GM18505 (cell line): Measurements from ENCODE around the gene CHD2.

Experiments
- ATAC-seq: cut with Tn5 transposase; IDR thresholded peaks from one replicate; pipeline ENCODE4 v1.9.1; 2021; ENCODE audit not compliant: unreplicated experiment
- POLR2A ChIP-seq: IDR thresholded peaks from 4 replicates; pipeline ENCODE4 v1.6.1; 2011; ENCODE audit warnings: borderline replicate concordance; ENCODE audit not compliant: insufficient read depth, insufficient read length; ENCODE audit errors: extremely low read depth

Gene CHD2

DNA sequence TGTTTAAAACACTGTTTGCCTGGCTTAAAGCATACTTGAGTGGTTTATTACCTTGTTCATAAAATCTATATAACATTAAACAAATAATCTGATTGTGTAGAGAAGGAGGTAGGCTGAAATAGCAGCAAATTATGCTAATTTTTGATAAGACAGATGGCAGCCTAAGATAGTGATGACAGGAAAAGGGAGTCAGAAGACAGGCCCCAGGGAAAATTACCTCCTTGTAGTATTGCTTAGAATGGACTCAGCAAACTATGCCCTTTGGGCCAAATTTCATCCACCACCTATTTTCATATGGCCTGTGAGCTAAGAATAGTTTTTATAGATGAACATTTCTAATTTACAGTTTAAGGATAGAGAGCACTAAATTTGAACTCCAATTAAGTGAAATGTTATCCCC, 37.8 kb downstream of the CHD2 start:
- no peak for ATAC-seq
- no peak for TF ChIP-seq POLR2A

DNA sequence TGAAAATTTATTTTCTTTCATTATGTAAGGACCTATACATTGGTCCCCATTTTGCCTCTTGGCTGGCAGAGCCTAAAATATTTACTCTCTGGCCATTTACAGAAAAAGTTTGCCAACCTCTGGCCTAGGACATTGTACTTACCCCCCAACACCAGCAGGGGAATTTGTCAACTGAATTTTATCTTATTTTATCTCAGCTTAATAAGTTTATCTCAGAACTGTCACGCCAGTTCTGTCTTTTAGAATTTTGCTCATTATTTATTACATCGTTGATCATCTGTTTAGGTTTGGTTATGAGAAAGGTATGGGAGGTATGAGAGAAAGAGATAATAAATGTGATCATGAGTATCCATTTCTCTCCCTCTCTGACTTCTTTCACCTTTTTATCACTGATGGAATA, 38.3 kb downstream of the CHD2 start:
- no peak for TF ChIP-seq POLR2A
- ATAC-seq = no peak

DNA sequence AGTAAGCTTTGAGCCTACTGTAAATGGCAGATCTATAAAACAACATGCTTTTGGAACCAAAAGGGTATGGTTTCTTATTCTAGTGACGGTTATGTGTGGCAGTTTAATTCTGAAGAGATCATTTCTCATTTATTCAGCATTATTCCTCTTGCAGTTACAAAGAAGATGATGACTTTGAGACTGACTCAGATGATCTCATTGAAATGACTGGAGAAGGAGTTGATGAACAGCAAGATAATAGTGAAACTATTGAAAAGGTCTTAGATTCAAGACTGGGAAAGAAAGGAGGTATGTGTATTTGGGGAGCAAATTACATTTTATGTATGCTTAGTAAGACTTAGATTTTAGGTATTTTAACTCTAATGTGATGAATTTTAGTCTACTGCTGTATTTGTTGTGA, 41.5 kb downstream of the CHD2 start:
- ATAC-seq = no peak
- no peak for TF ChIP-seq POLR2A

DNA sequence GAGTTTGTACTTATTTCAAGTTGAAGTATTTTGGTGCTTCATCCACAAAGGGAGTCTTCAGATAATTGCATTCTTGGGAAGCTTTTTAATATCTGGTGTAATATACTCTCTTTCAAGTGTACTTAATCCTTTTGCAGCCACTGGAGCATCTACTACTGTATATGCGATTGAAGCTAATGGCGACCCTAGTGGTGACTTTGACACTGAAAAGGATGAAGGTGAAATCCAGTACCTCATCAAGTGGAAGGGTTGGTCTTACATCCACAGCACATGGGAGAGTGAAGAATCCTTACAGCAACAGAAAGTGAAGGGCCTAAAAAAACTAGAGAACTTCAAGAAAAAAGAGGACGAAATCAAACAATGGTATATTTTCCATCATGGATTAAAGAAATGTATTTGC, 42.6 kb downstream of the CHD2 start:
- no peak for ATAC-seq
- TF ChIP-seq POLR2A = no peak

DNA sequence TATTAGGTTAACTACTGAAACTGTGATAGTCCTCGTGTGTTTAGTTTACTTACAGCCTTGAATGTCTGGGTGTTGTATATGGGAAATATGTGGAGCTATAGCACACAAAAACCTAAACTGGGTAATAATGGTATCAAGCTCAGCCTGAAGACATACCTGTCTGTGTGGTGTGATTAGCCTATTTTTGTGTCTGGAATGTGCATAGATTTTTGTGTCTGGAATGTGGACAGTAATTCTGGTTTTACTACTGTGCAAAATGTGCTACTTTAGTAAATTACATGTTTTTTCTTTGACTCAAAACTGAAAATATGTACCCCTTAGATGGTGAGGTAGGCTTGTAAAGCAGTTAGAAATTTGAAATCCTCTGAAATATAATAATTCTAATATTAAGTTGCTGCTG, 43.5 kb downstream of the CHD2 start:
- ATAC-seq = no peak
- TF ChIP-seq POLR2A = no peak

- ATAC-seq = no peak
- TF ChIP-seq POLR2A = no peak
Observed at GRCh38 chr15:92944946-92945521, 44.9 kb downstream of the CHD2 start.

DNA sequence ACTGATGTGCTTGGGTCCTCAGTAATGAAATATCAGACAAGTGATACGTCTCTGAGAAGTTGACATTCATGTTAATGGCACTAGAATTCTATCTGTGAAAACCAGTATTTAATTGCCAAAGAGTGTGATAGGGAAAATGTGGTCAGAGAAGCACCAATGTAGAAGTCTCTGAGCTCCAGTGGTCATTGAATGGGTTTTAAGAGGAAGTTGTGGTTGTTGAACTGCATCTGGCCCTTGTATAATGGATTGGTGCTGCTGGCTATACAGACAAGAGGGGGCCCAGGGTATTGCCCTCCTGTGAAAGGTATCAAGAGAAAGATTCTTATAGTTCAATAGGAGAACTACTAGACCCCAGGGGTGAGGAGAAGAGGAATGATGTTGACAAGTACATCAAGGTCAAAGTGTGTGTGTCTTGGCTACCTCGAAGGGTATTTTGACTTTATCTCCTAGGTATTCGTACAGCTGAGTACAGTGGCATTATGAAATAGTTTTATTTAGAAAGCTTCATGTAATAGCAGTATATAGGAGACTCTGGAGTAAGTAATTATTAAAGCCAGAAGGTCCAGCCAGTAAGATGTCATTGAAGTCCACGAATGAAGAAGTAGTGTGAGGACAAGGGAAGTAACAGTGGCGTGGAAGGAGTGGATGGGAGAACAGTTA, 47.1 kb downstream of the CHD2 start:
- TF ChIP-seq POLR2A = no peak
- ATAC-seq = no peak

DNA sequence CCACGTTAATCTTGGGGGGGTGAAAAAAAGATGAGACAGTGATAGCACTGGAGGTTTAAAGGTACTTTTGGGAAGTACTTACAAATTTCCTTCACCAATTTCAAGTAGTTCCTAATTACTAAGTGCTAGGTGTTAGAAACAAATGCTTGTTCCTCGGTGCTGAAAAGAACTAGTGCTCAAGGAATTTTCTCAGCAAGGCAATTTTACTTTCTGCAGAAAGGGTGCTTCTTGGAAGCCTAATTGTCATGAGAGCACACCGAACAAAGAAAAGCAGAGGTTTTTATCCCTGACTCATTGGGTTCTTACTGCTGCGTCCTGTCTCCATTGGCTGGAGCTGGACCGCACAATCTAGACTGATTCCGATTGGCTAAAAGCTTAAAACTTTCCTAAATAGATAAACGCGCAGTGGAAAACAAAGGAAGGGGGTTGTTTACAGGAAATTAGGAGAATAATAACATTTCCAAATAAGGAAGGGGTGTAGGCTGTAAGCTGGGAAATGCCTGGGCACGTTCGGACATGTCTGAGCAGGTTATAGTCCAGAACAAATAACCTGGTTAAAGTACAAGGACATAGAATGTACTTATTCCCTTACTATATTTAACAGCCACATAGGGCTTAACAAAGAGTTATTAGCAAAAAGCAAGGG, 49.6 kb downstream of the CHD2 start:
- ATAC-seq = no peak
- no peak for TF ChIP-seq POLR2A

DNA sequence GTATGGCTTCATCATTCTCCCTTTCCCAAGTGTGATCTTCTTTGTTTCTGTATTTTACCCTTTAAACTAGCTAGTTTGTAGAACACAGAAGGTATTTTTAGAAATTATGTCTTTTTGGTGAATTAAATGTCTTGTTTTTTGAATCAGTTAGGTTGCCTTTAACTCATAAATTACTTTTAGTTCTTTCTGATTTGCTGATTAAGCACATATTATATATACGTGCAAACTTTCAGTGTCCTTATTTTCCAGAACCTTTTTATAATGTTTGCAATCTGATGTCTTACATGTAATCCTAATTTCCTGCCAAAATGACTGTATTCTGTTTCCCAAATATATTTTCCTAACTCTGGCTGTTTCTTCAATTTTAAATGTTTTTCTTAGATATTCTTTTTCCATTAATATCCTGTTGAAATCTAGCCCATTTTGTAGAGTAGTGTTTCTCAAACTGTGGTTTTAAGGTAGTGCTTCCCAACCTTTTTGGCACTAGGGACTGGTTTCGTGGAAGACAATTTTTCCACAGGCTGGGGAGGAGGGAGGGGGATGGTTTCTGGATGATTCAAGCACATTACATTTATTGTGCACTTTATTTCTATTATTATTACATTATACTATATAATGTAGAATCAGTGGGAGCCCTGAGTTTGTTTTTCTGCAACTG, 51.8 kb downstream of the CHD2 start:
- TF ChIP-seq POLR2A = no peak
- no peak for ATAC-seq

DNA sequence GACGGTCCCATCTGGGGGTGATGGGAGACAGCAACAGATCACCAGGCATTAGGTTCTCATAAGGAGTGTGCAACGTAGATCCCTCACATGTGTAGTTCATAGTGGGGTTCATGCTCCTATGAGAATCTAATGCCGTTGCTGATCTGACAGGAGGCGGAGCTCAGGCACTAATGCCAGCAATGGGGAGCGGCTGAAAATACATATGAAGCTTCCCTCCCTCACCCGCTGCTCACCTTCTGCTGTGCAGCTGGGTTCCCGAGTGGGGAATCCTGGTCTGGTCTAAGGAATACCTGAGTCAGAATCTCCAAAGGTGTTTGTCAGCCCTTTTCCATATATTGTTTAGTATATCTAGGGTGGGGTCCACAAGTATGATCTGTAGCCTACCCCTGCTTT, 52.3 kb downstream of the CHD2 start:
- no peak for ATAC-seq
- TF ChIP-seq POLR2A = no peak

GRCh38 chr15:92953566-92953965, 53.4 kb downstream of the CHD2 start:
- ATAC-seq = no peak
- TF ChIP-seq POLR2A = no peak

- no peak for TF ChIP-seq POLR2A
- ATAC-seq = no peak
Observed at GRCh38 chr15:92954002-92954401, 53.9 kb downstream of the CHD2 start.

DNA sequence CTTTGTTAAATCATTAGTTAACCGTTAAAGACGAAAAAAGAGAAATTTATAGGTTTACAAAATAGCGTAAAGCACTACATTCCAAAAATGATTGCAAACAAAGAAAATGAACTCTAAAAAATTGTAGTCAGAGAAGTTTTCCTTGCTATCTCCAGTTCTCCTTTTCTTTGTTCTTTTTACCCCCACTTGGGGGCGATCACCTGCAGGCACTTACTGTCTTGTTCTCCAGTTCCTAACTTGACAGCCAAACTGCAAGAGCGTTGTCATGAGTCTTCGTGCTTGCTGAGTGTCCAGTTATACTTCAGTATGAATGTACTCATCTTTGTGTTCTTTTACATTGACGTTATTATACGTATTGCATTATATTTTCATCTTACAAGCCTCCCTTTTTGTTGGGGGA, 54.5 kb downstream of the CHD2 start:
- TF ChIP-seq POLR2A = no peak
- ATAC-seq = no peak

DNA sequence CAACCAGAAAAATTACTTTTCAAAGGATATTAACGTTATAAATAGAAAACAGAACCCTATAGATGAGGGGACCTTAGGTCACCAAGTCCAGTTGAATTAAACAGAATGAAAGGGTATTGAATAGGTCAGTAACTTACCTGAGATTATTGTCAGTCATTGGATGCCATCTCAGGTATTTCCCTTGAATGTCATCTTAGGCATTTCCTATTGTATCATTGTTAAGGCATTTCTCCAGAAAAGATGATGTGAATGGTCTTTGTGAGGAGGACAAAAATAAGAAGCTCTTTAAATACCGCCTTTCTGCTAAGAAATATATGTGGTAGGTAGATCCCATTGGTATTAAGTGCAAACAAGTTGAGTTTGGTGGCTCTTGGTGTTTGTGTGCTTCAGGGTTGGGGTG, 55.6 kb downstream of the CHD2 start:
- no peak for ATAC-seq

More for the DNA sequence above, 55.6 kb downstream of the CHD2 start:
- no peak for TF ChIP-seq POLR2A
